HG03354 (cell line): ENCODE measurements around the gene CHMP4B.
"Not testable (repeated sequence)": the region's sequence is repeated elsewhere in the genome, so short reads cannot be mapped to it uniquely, and the experiment has no call there.

Source experiments
- ATAC-seq: cut with Tn5 transposase; IDR thresholded peaks from one replicate; pipeline ENCODE4 v1.9.1; 2021; ENCODE audit warnings: mild to moderate bottlenecking; ENCODE audit not compliant: unreplicated experiment, poor library complexity, severe bottlenecking

The CHMP4B gene

GRCh38 chr20:33788351-33789049 is 22.6 kb upstream of the CHMP4B start:
- no peak for ATAC-seq

GRCh38 chr20:33789109-33789857 is 21.9 kb upstream of the CHMP4B start:
- no peak for ATAC-seq

GRCh38 chr20:33789858-33790182 is 21.3 kb upstream of the CHMP4B start:
- no peak for ATAC-seq

- ATAC-seq: no peak
Observed at GRCh38 chr20:33790566-33790965, 20.6 kb upstream of the CHMP4B start.

- ATAC-seq: no peak
Observed at GRCh38 chr20:33791021-33791420, 20.1 kb upstream of the CHMP4B start.

GRCh38 chr20:33791540-33791939 is 19.6 kb upstream of the CHMP4B start:
- no peak for ATAC-seq

GRCh38 chr20:33791959-33792597 is 19.1 kb upstream of the CHMP4B start:
- no peak for ATAC-seq

GRCh38 chr20:33792598-33792989 is 18.6 kb upstream of the CHMP4B start:
- ATAC-seq: not testable (repeated sequence)

- ATAC-seq: no peak
Observed at GRCh38 chr20:33793011-33793931, 17.9 kb upstream of the CHMP4B start.

GRCh38 chr20:33796263-33796906 is 14.8 kb upstream of the CHMP4B start:
- no peak for ATAC-seq

GRCh38 chr20:33796907-33797544 is 14.1 kb upstream of the CHMP4B start:
- no peak for ATAC-seq

- ATAC-seq: no peak
Observed at GRCh38 chr20:33798444-33798843, 12.7 kb upstream of the CHMP4B start.

- ATAC-seq: no peak
Observed at GRCh38 chr20:33803921-33804337, 7.2 kb upstream of the CHMP4B start.

- no peak for ATAC-seq
Observed at GRCh38 chr20:33808388-33808787, 2.8 kb upstream of the CHMP4B start.

- no peak for ATAC-seq
Observed at GRCh38 chr20:33810259-33810658, 889 bp upstream of the CHMP4B start.

- peak; percentile 25 for ATAC-seq
Observed at GRCh38 chr20:33811776-33812151, 616 bp downstream of the CHMP4B start.

GRCh38 chr20:33812152-33812849 is 1.2 kb downstream of the CHMP4B start:
- ATAC-seq: no peak

GRCh38 chr20:33812908-33813462 is 1.8 kb downstream of the CHMP4B start:
- no peak for ATAC-seq
